Trophoblast cell (in vitro differentiated cells and primary cell): ENCODE results near the gene C1orf159.

Experiments used
- DNase-seq, 2 donors: peaks; one replicate each; pipeline ENCODE4 v3.0.0-alpha.2; 2016
- H2AFZ ChIP-seq: 2 replicates; pipeline ENCODE4 v1.6.1; 2013; ENCODE audit warnings: low read length, moderate library complexity, mild to moderate bottlenecking; ENCODE audit not compliant: insufficient read depth, poor library complexity
- H2AK5ac ChIP-seq: 2 replicates; pipeline ENCODE4 v1.6.1; 2013; ENCODE audit warnings: mild to moderate bottlenecking, low read length
- H2BK120ac ChIP-seq: 2 replicates; pipeline ENCODE4 v1.6.1; 2013; ENCODE audit warnings: low read length, mild to moderate bottlenecking, moderate library complexity; ENCODE audit not compliant: insufficient read depth, poor library complexity
- H2BK12ac ChIP-seq: 2 replicates; pipeline ENCODE4 v1.6.1; 2013; ENCODE audit warnings: mild to moderate bottlenecking, low read length, moderate library complexity
- H2BK5ac ChIP-seq: 2 replicates; pipeline ENCODE4 v1.6.1; 2013; ENCODE audit warnings: low read length, low read depth, moderate library complexity, mild to moderate bottlenecking; ENCODE audit not compliant: poor library complexity
- H3K14ac ChIP-seq: 2 replicates; pipeline ENCODE4 v1.6.1; 2013; ENCODE audit warnings: mild to moderate bottlenecking, low read length
- H3K18ac ChIP-seq: 2 replicates; pipeline ENCODE4 v1.6.1; 2013; ENCODE audit warnings: mild to moderate bottlenecking, low read length
- H3K23ac ChIP-seq: 2 replicates; pipeline ENCODE4 v1.6.1; 2013; ENCODE audit warnings: low read length
- H3K27ac ChIP-seq: 2 replicates; pipeline ENCODE4 v1.5.1; 2013; ENCODE audit warnings: low read depth, mild to moderate bottlenecking, inconsistent platforms, low read length, moderate library complexity
- H3K27me3 ChIP-seq: 2 replicates; pipeline ENCODE4 v1.6.1; 2013; ENCODE audit warnings: inconsistent platforms, mild to moderate bottlenecking, low read length, moderate library complexity; ENCODE audit not compliant: insufficient read depth
- H3K36me3 ChIP-seq, 2 experiments: 1 replicate in 1 of 2; 2 replicates in 1 of 2; pipeline ENCODE4 v1.6.1; 2013; ENCODE audit warnings: low read length in 2 of 2, mild to moderate bottlenecking in 2 of 2, moderate library complexity in 1 of 2; ENCODE audit not compliant: insufficient read depth in 2 of 2, control insufficient read depth in 1 of 2
- H3K4ac ChIP-seq: 2 replicates; pipeline ENCODE4 v1.6.1; 2013; ENCODE audit warnings: low read depth, mild to moderate bottlenecking, low read length, moderate library complexity
- H3K4me1 ChIP-seq, 2 experiments: 1 replicate in 1 of 2; 2 replicates in 1 of 2; pipeline ENCODE4 v1.6.1; 2013; ENCODE audit warnings: low read length in 2 of 2, mild to moderate bottlenecking in 2 of 2, moderate library complexity in 1 of 2; ENCODE audit not compliant: insufficient read depth in 2 of 2, control insufficient read depth in 1 of 2
- H3K4me2 ChIP-seq: 2 replicates; pipeline ENCODE4 v1.6.1; 2013; ENCODE audit warnings: inconsistent platforms, mild to moderate bottlenecking, low read length, moderate library complexity
- H3K4me3 ChIP-seq: 2 replicates; pipeline ENCODE4 v1.5.1; 2013; ENCODE audit warnings: mild to moderate bottlenecking, low read depth, low read length, inconsistent platforms
- H3K79me1 ChIP-seq: one replicate; pipeline ENCODE4 v1.6.1; 2013; ENCODE audit warnings: low read length
- H3K79me2 ChIP-seq: 2 replicates; pipeline ENCODE4 v1.6.1; 2013; ENCODE audit warnings: low read length, mild to moderate bottlenecking; ENCODE audit not compliant: control insufficient read depth, insufficient read depth, poor library complexity
- H3K9ac ChIP-seq: 2 replicates; pipeline ENCODE4 v1.6.1; 2013; ENCODE audit warnings: mild to moderate bottlenecking, low read length
- H3K9me3 ChIP-seq: 2 replicates; pipeline ENCODE4 v1.6.1; 2013; ENCODE audit warnings: low read depth, mild to moderate bottlenecking, control low read depth, inconsistent platforms, low read length; ENCODE audit not compliant: insufficient read depth
- H4K12ac ChIP-seq: 2 replicates; pipeline ENCODE4 v1.6.1; 2013; ENCODE audit warnings: low read depth, mild to moderate bottlenecking, low read length, moderate library complexity
- H4K8ac ChIP-seq: 2 replicates; pipeline ENCODE4 v1.6.1; 2013; ENCODE audit warnings: low read depth, mild to moderate bottlenecking, low read length, moderate library complexity
- H4K91ac ChIP-seq: one replicate; pipeline ENCODE4 v1.6.1; 2013; ENCODE audit warnings: low read depth, mild to moderate bottlenecking, low read length, moderate library complexity
- WGBS: extraction: QIAGEN DNeasy Blood & Tissue Kit; methylation state at CpG from one replicate; pipeline ENCODE4 v1.1.7; 2013; ENCODE audit warnings: missing lambda C conversion rate; ENCODE audit not compliant: insufficient read length, insufficient coverage; ENCODE audit errors: extremely low coverage; 5-methylcytosine and 5-hydroxymethylcytosine counted together

C1orf159 gene

GRCh38 chr1:1054099-1054700 lies 61.7 kb downstream of the C1orf159 start:
- DNase-seq: no peak
- peaks cover 2% of the 10 kb centered on the region for H3K79me1 ChIP-seq
- H3K14ac ChIP-seq: no peak overlapping the region
- H3K27me3 ChIP-seq: no peaks in the 10 kb centered on the region
- no peak overlapping the region for H4K91ac ChIP-seq
- H3K9me3 ChIP-seq: peaks cover 18% of the 10 kb centered on the region
- H3K36me3 ChIP-seq: peaks cover 55 to 66% of the 10 kb centered on the region in 2 experiments
- no peak overlapping the region for H4K12ac ChIP-seq
- no peaks in the 10 kb centered on the region for H3K79me2 ChIP-seq
- peaks cover 6 to 10% of the 10 kb centered on the region in 2 experiments for H3K4me1 ChIP-seq
- H2BK120ac ChIP-seq: no peak overlapping the region
- no peak overlapping the region for H2BK12ac ChIP-seq
- H3K23ac ChIP-seq: no peak overlapping the region
- no peak overlapping the region for H3K27ac ChIP-seq
- no peak overlapping the region for H2AFZ ChIP-seq
- no peak overlapping the region for H3K18ac ChIP-seq
- no peak overlapping the region for H2AK5ac ChIP-seq
- no peak overlapping the region for H3K4me2 ChIP-seq
- no peak overlapping the region for H4K8ac ChIP-seq
- no peak overlapping the region for H3K9ac ChIP-seq
- WGBS: no CpG with 5 or more reads among the region's 18 CpGs
- no peak overlapping the region for H3K4ac ChIP-seq
- no peak overlapping the region for H3K4me3 ChIP-seq
- H2BK5ac ChIP-seq: no peak overlapping the region

DNA sequence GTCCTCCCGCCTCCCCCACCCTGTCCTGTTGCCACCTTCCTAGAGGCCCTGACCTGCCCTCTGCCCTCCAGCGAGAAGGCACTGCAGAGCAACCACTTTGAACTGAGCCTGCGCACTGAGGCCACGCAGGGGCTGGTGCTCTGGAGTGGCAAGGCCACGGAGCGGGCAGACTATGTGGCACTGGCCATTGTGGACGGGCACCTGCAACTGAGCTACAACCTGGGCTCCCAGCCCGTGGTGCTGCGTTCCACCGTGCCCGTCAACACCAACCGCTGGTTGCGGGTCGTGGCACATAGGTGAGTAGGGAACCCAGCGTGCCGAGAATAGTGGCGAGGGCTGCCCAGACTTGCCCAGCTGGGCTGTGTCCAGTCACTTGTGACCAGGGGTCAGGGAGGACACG lies 62.2 kb downstream of the C1orf159 start:
- no peak overlapping the region for H3K4ac ChIP-seq
- H4K8ac ChIP-seq: no peak overlapping the region
- WGBS: no CpG with 5 or more reads among the region's 18 CpGs
- H4K91ac ChIP-seq: no peak overlapping the region
- H3K27ac ChIP-seq: no peak overlapping the region
- H3K36me3 ChIP-seq: peaks cover 59 to 68% of the 10 kb centered on the region in 2 experiments
- no peak overlapping the region for H2BK12ac ChIP-seq
- H4K12ac ChIP-seq: no peak overlapping the region
- no peak overlapping the region for H3K4me3 ChIP-seq
- no peak overlapping the region for H3K4me2 ChIP-seq
- peaks cover 1 to 5% of the 10 kb centered on the region in 2 experiments for H3K4me1 ChIP-seq
- H3K9ac ChIP-seq: no peak overlapping the region
- H3K23ac ChIP-seq: no peak overlapping the region
- H2BK120ac ChIP-seq: no peak overlapping the region
- H3K14ac ChIP-seq: no peak overlapping the region
- H3K79me2 ChIP-seq: no peaks in the 10 kb centered on the region
- H2AK5ac ChIP-seq: no peak overlapping the region
- H2BK5ac ChIP-seq: no peak overlapping the region
- no peak overlapping the region for H2AFZ ChIP-seq
- H3K79me1 ChIP-seq: no peaks in the 10 kb centered on the region
- no peaks in the 10 kb centered on the region for H3K27me3 ChIP-seq
- no peak overlapping the region for H3K18ac ChIP-seq
- DNase-seq: no peak
- peaks cover 18% of the 10 kb centered on the region for H3K9me3 ChIP-seq

- Histone ChIP-seq H4K12ac (no peak overlapping the region), H3K4me1 (no peaks in the 10 kb centered on the region), H3K36me3 (peaks cover 62 to 68% of the 10 kb centered on the region in 2 experiments), H2AK5ac (no peak overlapping the region), H4K8ac (no peak overlapping the region), H2AFZ (no peak overlapping the region), H3K27me3 (no peaks in the 10 kb centered on the region), H3K18ac (no peak overlapping the region), H4K91ac (no peak overlapping the region), H3K14ac (no peak overlapping the region), H3K9ac (no peak overlapping the region), H3K4ac (no peak overlapping the region), H3K4me2 (no peak overlapping the region), H2BK120ac (no peak overlapping the region), H3K27ac (no peak overlapping the region), H2BK12ac (no peak overlapping the region), H3K79me2 (no peaks in the 10 kb centered on the region), H3K79me1 (no peaks in the 10 kb centered on the region), H2BK5ac (no peak overlapping the region), H3K4me3 (peak overlapping the region; percentile 31), H3K9me3 (peaks cover 16% of the 10 kb centered on the region), H3K23ac (no peak overlapping the region)
- DNase-seq: no peak
- no CpG with 5 or more reads among the region's 15 CpGs for WGBS
These were observed 62.9 kb downstream of the C1orf159 start for GRCh38 chr1:1053022-1053421.

DNA sequence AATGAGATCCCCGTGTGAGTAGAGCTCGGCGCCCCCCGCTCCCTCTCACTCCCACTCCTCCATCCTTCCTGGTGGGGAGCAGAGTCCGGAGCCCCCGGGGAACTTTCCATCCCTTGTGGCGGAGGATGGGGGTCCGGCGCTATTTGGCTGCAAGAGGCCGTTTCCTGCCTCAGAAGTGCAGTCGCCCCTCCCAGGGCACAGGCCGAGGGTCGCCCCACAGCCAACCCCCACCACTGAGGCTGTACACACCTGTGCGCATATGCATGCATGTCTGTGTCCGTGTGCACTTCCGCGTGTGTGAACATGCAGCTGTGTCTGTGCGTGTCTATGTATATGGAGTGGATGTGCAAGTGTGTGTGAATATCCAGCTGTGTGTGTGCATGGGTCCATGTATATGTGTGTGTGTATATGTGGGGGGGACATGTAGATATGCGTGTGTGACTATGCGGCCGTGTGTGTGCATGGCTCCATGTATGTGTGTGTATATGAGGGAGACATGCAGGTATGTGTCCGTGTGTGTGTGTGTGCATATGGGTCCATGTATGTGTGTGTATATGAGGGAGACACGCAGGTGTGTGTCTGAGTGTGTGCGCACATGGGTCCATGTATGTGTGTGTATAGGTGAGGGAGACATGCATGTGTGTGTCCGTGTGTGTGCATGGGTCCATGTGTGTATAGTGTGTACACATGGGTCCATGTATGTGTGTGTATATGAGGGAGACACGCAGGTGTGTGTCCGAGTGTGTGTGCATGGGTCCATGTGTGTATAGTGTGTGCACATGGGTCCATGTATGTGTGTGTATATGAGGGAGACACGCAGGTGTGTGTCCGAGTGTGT lies 63.7 kb downstream of the C1orf159 start:
- Histone ChIP-seq H4K8ac (no peak overlapping the region), H3K4me1 (no peaks in the 10 kb centered on the region), H2BK120ac (no peak overlapping the region), H2BK12ac (no peak overlapping the region), H2AFZ (no peak overlapping the region), H4K91ac (no peak overlapping the region), H3K14ac (no peak overlapping the region), H3K18ac (no peak overlapping the region), H3K27ac (no peak overlapping the region), H3K23ac (no peak overlapping the region), H3K4me2 (no peak overlapping the region), H2AK5ac (no peak overlapping the region), H3K4ac (no peak overlapping the region), H3K27me3 (no peaks in the 10 kb centered on the region), H3K36me3 (peaks cover 70 to 75% of the 10 kb centered on the region in 2 experiments), H3K9ac (no peak overlapping the region), H3K9me3 (peaks cover 18% of the 10 kb centered on the region), H4K12ac (no peak overlapping the region), H3K4me3 (no peak overlapping the region), H2BK5ac (no peak overlapping the region), H3K79me1 (no peaks in the 10 kb centered on the region), H3K79me2 (no peaks in the 10 kb centered on the region)
- no CpG with 5 or more reads among the region's 29 CpGs for WGBS
- no peak for DNase-seq
